Caki2 (cell line): ENCODE measurements around the gene PAX3. TPM values are rescaled to one million over a fixed set of nuclear protein-coding genes. Genes with fewer than 3 reads are reported as not detected.

Experiments used
- DNase-seq: peaks from one replicate; pipeline ENCODE4 v3.0.0-alpha.2; 2015; ENCODE audit warnings: low read depth
- in situ Hi-C: cut with HindIII; loops from 2 replicates; pipeline ENCODE4 v1.10.0; 2016; ENCODE audit warnings: low sequenced_read_pairs, low pct_unique_long_range_greater_than_20kb, mixed read lengths
- total RNA-seq: library from RNA; depleted of rRNA; stranded (reverse); fragments of >200 nt; shearing (Covaris generic); gene quantifications from 2 replicates; pipeline ENCODE4 v1.2.3, GENCODE V29; 2014; ENCODE audit warnings: low replicate concordance

Gene PAX3
- total RNA-seq, 1 experiment from 2014 or later = not detected

- DNase-seq = no peak
- in situ Hi-C loops = no loop called here
Observed at GRCh38 chr2:222248256-222248655, 50.5 kb downstream of the PAX3 start.

GRCh38 chr2:222242532-222242931, 56.3 kb downstream of the PAX3 start:
- in situ Hi-C loops = no loop called here
- no peak for DNase-seq

GRCh38 chr2:222241128-222241870, 57.5 kb downstream of the PAX3 start:
- in situ Hi-C loops = no loop called here
- no peak for DNase-seq

GRCh38 chr2:222240676-222241049, 58.1 kb downstream of the PAX3 start:
- in situ Hi-C loops = no loop called here
- no peak for DNase-seq

GRCh38 chr2:222239945-222240675, 58.7 kb downstream of the PAX3 start:
- no peak for DNase-seq
- in situ Hi-C loops = no loop called here

GRCh38 chr2:222239091-222239490, 59.7 kb downstream of the PAX3 start:
- DNase-seq = no peak
- in situ Hi-C loops = no loop called here

GRCh38 chr2:222238072-222238471, 60.7 kb downstream of the PAX3 start:
- in situ Hi-C loops = no loop called here

GRCh38 chr2:222232839-222233238, 66.0 kb downstream of the PAX3 start:
- in situ Hi-C loops = no loop called here
- DNase-seq = no peak

More at GRCh38 chr2:222238072-222238471, 60.7 kb downstream of the PAX3 start:
- DNase-seq = no peak

- in situ Hi-C loops = no loop called here
Observed at GRCh38 chr2:222232372-222232771, 66.4 kb downstream of the PAX3 start.

GRCh38 chr2:222228054-222228453, 70.7 kb downstream of the PAX3 start:
- in situ Hi-C loops = no loop called here
- DNase-seq = no peak

More at GRCh38 chr2:222232372-222232771, 66.4 kb downstream of the PAX3 start:
- DNase-seq = no peak

- in situ Hi-C loops = no loop called here
- no peak for DNase-seq
Observed at GRCh38 chr2:222218786-222219185, 80.0 kb downstream of the PAX3 start.

- in situ Hi-C loops = no loop called here
- DNase-seq = no peak
Observed at GRCh38 chr2:222217712-222218111, 81.1 kb downstream of the PAX3 start.

GRCh38 chr2:222214885-222215284, 83.9 kb downstream of the PAX3 start:
- in situ Hi-C loops = no loop called here
- DNase-seq = no peak

- DNase-seq = no peak
- in situ Hi-C loops = no loop called here
Observed at GRCh38 chr2:222213049-222213448, 85.7 kb downstream of the PAX3 start.

- no peak for DNase-seq
- in situ Hi-C loops = no loop called here
Observed at GRCh38 chr2:222212571-222212970, 86.2 kb downstream of the PAX3 start.

- DNase-seq = no peak
- in situ Hi-C loops = no loop called here
Observed at GRCh38 chr2:222208010-222208690, 90.6 kb downstream of the PAX3 start.

GRCh38 chr2:222205136-222205535, 93.7 kb downstream of the PAX3 start:
- in situ Hi-C loops = no loop called here
- no peak for DNase-seq

GRCh38 chr2:222203041-222203440, 95.8 kb downstream of the PAX3 start:
- DNase-seq = no peak
- in situ Hi-C loops = no loop called here

- in situ Hi-C loops = no loop called here
- DNase-seq = no peak
Observed at GRCh38 chr2:222196159-222196558, 102.6 kb downstream of the PAX3 start.
